EH (cell line): Measurements from ENCODE around the gene SNX10.
"Not testable (repeated sequence)": the region's sequence is repeated elsewhere in the genome, so short reads cannot be mapped to it uniquely, and the experiment has no call there.

Source experiments
- DNase-seq: peaks from one replicate; pipeline ENCODE4 v3.0.0-alpha.2; 2015; ENCODE audit warnings: low read depth

Gene SNX10, protein sequence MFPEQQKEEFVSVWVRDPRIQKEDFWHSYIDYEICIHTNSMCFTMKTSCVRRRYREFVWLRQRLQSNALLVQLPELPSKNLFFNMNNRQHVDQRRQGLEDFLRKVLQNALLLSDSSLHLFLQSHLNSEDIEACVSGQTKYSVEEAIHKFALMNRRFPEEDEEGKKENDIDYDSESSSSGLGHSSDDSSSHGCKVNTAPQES

DNA sequence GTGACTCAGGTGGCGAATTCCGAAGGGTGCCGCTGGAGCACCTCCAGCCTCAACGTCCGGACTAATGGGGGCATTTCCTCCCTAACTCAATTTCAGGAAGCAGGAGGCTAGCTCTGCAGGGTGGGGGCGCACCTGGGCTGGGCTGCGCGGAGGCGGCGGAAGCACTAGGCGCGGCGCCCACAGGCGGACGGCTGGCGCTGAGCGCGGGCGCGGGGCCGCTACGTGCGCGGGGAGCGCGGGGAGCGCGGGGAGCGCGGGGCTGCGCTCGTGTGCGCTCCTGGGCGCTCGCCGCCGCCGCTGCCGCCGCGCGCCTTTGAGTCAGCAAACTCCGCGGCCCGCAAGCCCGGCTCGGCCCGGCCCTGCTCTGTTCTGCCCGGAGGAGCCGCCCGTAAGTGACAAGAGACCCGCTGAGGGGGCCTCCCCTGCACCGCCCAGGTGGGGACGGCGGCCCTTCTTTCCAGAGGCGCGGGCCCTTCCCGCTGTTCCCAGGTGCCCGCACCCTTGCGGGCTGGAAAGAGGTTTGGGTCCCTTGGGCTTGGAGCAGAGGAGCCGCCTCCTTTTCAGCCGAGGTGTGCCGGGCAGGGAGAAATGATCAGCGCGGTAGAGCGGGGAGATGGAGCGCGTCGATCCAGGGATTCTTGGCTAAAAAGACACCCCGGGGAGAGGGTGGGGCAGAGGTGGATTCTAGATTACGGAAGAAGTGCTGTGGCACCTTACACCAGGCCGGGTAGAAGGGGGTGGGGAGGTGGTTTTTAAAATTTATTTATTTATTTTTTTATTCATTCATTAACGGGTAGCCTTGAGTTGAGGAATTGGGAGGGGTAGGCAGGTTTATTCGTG lies at the start of gene SNX10:
Gene SNX10 (plus strand): TSS at position 164 of the 840 bp plus-strand sequence. CDS start 54,581 bp downstream, outside the sequence.
- DNase-seq = no peak

DNA sequence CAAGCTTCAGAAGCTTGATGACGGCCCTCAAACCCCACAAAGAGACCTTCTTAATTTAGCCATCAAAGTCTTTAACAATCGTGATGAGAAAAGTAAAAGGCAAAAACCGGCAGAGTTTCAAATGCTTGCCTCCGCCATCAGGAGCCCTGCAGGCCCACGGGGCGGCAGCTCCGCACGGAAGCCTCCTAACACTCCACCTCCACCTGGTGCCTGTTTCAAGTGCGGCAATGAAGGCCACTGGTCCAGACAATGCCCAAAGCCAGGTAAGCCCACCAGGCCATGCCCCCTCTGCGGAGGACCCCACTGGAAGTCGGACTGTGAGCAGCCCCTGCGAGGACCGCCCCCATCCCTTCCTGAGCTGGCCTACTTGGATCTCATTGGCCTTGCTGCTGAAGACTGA lies 46.5 kb upstream of the SNX10 start:
- DNase-seq = no peak

DNA sequence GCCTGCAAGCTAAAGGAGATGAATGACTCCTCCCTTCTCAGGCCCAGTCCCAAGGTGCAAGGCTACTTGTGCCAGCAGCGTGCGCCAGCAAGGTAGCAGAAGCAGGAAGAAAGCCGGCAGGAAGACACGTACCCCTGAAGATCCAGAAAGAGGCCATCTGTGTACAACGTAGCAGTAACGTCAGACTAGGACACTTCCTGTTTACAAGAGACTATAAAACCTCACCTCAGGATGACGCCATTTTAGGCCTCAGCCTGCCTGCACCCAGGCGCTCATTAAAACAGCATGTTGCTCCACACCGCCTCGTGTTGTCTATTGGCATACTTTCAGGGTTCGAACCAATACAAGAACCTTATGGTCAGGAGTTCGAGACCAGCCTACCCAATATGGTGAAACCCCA lies 41.4 kb upstream of the SNX10 start:
- DNase-seq = no peak

DNA sequence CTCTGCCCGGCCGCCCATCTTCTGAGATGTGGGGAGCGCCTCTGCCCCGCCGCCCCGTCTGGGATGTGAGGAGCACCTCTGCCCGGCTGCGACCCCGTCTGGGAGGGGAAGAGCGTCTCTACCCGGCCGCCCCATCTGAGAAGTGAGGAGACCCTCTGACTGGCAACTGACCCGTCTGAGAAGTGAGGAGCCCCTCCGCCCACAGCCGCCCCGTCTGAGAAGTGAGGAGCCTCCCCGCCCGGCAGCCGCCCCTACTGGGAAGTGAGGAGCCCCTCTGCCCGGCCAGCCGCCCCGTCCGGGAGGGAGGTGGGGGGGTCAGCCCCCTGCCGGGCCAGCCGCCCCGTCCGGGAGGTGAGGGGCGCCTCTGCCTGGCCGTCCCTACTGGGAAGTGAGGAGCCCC lies 29.8 kb upstream of the SNX10 start:
- not testable (repeated sequence) for DNase-seq

DNA sequence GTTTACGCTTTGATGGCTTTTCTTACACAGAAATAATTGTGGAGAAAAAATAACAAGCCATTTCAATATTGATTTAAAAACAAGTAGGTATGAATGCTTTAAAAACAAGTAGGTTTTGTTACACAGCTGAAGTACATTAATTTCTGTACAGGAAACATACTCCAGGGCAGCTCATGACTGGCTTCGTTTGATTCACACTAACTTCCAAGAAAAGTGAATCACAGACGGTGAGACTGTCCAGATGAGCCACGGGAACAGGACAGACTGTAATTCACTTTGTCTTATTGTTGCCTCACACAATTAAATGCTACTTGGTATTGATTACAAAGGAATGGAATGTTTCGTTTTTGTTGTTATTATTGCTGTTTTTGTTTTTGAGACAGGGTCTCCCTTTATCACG lies 26.6 kb upstream of the SNX10 start:
- no peak for DNase-seq

DNA sequence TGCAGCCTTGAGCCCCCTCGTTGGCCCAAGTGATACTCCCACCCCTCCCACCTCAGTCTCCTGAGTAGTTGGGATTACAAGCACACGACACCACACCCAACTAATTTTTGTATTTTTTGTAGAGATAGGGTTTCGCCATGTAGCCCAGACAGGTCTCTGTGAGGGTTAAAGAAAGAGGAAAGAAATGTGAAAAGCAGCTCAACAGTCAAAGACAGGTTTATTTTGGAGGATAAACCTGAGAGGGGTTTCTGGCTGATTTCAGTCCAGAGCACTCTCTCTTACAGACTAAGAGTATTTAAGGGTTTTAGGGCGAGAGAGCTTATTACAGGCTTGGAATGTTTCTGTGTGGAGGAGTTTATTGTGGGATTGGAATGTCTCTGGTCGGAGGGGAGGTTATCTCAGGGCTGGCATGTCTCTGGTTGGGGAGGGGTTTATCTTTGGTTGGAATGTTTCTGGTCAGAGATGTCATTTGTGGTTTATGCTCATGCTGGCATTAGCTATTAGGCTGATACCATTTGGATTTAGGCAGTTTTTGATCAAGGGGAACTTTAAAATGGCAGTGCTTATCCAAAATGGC lies 26.1 kb upstream of the SNX10 start:
- peak; percentile 10 for DNase-seq

DNA sequence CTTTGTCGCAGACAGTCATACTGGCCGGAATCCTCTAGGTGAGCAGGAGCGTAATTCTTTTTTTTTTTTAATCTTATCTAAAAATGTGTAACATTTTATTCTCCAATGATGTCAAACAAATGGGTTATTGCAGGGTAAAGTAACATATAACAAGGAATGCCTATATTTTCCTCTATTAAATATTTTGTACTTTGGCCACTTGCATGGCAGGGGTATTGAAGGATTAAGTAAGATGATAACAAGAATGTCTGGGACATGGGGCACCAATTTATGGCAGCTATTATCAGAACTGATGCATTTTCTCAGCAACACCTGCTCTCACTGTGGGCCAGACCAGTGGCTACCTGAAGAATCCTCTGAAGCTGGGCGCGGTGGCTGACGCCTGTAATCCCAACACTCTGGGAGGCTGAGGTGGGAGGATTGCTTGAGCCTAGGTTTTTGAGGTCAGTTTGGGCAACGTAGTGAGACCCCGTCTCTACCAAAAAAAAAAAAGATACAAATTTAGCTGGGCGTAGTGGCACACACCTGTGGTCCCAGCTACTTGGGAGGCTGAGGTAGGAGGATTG lies 24.0 kb upstream of the SNX10 start:
- DNase-seq = no peak

DNA sequence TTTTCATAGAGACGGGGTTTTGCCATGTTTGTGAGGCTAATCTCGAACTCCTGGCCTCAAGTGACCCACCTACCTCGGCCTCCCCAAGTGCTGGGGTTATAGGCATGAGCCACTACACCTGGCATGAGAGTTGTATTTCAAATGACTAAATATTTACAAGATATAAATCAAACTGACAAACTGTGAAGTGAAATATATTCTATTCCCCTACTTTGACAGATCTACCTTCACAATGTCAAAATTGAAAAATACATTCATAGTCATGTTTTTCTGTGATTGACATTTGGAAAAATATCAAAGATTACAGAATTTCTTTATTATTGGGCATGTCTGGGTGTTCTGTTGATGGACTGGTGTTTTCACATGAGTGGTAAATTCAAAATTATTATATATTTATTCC lies 16.4 kb upstream of the SNX10 start:
- no peak for DNase-seq

DNA sequence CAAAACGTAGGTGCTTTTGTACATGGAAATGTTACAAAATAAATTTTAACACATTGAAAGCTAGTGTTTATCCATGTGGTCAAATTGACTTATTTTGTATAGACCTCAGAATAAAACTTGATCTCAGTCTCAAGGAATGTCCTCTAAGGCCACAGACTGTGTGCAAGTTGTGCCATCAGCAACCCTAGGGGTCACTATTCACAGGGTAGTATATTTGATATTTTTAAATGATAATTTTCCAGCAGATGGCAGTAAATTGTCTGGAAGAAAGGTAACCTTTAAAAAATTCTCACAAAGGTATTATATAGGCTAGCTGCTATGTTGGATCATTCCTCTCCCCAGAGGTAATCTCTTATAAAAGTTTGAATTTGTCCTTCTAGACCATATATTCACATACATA lies 12.9 kb upstream of the SNX10 start:
- peak; percentile 9 for DNase-seq

DNA sequence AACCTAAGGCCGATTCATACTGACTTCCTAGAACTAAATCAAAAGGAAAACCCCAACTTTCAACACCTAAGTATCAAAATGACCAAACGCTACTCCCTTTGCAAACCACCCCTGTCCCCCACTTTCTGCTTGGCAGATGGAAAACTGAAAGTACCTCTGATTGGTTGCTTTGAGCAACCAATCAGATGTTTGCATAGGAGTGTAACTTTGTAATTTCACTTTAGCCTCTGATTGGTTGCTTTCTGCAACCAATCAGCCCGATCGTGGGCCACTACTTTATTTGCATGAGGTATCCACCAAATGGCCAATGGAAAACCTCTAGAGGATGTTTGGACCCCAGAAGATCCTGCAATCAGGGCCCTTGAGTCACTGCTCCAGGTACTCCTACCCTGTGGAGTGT lies 12.3 kb upstream of the SNX10 start:
- DNase-seq = peak; percentile 31

DNA sequence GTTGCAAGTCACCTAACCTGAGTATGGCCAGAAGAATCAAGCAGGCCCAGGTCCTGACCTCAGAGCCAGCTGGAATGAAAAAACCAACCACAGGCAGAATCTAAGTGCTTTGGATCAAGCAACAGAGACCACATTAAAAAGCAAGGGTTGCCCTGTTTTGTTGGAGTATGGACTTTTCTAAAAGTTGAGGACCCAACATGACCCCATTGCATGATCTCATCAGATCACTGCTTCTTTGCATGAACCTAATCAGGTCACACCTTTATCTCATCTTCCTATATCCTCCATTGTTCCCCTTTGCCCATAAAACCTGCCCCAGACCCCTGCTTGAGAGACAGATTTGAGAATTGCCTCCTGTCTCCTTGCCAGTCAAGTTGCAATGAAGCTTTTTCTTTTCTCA lies 11.6 kb upstream of the SNX10 start:
- DNase-seq = no peak

DNA sequence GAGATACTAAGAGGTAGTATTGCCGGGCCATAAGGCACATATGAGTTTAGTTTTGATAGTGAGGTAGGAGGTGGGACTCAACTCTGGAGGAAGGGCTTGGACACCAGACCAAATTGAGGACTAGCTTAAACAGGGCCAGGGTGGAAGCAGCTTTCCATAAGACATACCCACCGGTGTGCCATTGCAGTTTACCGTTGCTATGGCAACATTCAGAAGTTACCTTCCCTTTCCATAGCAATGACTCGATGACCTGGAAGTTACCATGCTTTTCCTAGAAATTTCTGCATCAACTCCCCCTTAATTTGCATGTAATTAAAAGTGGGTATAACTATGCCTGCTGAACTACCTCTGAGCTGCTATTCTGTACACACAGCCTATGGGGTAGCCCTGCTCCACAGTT lies 10.9 kb upstream of the SNX10 start:
- no peak for DNase-seq

DNA sequence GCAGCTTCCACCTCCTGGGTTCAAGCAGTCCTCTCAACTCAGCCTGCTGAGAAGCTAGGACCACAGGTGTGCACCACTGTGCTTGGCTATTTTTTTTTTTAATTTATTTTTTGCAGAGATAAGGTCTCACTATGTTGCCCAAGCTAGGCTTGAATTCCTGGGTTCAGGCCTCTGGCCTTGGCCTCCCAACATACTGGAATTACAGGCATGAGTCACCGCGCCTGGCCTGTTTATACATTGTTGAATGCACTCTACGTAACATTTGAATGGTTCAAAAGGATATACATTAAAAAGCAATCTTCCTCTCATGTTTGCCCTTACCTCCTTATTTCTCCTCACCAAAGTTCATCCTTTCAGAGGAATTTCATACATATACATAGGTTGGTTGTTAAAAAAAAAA lies 7.2 kb upstream of the SNX10 start:
- DNase-seq = no peak

DNA sequence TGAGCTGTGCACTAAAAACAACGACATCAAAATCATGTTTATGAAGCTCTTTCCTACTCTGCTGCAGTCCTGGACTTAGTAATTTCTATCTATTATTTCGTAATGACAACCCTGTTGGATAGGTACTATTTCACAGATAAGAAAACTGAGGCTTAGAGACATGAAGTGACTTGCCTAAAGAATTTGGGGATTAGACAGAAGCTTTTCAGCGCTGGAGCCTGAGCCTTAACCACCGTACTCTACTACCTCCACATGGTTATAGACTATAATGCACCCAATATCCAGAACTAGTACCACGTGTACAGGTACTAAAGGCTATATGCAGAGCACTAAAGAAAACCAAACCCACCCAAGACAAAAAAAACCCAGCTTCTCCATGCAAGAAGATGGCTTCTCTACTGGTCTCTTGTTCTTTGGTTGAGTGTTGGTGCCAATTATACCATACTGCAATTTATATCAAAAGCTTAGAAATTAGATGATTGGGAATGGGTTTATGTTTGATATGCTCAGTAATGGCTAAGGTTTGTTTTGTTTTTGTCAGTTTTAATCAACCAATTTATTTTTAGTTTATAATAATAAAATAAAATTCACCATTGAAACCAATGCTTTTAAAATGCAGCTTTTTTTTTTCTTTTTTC lies 6.5 kb upstream of the SNX10 start:
- DNase-seq = peak; percentile 15

DNA sequence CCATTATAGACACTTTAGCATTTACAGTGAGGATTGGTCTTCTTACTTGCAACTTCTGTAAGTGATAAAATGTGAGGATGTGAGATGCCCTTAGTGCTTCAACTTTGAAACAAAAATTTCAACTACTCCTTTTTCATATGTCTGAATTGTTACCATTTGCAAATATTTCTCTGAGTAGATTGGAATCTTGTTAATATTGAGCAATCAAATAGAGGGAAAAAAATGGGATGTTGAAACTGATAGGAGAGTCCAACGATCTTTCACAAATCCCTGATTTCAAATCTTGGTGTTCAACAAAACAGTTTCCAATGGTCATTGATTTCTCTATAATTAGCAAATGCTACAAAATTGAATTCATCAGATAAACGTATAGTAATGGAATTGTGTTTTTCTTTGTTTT lies 5.5 kb upstream of the SNX10 start:
- DNase-seq = no peak

DNA sequence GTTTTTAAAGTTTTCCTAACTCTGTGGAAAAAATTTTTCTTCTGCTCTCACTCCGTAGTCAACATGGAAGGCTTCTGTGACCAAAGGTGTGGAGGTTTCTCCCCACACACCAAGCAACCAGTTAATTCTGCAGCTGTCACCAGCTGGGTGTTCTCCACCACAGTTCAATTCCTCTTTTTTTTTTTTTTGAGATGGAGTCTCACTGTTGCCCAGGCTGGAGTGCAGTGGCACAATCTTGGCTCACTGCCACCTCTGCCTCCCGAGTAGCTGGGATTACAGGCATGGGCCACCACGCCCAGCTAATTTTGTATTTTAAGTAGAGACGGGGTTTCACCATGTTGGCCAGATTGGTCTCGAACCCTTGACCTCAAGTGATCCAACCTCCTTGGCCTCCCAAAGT lies 3.5 kb upstream of the SNX10 start:
- DNase-seq = not testable (repeated sequence)

DNA sequence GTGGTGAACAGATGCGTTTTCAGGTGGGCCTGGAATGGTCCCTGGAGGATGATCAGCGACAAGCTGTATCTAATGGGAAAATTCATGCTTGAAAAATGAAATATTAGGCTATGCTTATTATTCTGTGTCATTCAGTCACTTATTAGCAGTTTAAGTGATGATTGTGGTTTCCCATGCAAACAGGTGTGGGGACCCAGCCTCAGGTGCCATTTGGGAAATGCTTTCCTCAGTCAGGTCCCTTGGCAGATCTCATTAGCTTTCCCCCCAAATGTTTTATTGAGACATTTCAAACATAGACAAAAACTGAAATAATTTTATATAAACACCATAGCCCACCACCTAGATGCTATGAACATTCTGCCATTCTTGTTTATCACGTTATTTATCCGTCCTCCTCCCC lies 411 bp upstream of the SNX10 start:
- no peak for DNase-seq

DNA sequence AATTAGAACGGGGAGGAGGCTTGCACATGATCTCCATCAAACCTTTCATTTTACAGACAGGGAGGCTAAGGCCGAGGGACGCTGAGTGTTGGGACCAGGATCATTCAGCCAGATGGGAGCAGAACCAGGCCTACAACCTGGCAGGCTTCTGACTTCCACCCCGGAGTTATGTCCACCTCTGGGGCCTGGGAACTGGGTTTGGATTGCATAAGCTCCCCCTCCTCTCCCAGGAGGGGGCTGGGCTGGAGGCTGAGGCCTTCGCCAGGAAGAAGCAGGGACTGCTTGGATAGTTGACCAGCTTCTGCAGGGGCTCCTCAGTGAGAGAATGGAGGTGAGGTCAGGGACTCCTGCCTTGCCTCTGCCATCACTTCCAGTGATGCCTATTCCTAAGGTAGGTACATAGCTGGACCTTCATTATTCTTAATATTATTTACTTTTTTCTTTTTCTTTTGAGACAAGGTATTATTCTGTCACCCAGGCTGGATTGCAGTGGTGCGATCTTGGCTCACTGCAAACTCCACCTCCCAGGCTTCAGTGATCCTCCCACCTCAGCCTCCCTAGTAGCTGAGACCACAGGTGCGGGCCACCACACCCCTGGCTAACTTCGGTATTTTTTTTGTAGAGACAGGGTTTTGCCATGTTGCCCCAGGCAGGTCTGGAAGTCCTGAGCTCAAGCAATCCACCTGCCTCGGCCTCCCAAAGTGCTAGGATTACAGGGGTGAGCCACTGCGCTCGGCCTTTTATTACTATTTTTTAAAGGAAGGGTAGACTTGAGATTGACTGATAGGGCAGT lies 1.3 kb downstream of the SNX10 start:
- no peak for DNase-seq

DNA sequence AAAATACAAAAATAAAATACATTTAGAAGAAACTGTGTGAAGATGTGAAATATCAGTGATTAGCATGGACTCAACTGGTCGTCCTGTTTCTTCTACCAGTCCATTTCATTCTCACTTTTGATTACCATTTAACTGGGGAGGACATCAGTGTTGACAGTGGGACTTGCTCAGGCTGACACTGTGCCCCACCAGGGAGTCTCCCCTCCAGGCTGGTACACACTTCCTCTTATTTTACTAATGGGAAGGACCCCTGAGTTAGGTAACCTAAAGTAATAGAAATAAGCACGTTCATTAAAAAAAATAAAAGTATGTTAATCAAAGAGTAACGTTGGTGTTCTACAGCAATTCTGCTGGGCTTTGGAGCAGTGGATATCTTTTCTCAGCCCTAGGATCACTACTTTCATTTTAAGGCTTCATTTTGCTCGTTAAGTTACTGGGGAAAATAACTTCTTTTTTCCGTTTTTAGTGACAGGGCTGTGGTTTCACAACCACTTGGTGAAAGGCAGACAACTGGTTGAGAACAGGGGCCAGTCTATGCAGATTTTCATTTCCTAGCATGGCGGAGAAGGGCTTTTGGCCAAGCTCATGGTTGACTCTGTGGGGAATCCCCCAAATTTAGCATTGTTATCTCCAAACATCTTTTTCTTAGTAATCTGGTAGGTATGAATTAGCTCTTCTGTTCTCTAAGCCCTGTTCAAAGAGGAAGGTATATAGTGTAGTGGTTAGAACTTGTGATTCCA lies 2.1 kb downstream of the SNX10 start:
- DNase-seq = no peak

DNA sequence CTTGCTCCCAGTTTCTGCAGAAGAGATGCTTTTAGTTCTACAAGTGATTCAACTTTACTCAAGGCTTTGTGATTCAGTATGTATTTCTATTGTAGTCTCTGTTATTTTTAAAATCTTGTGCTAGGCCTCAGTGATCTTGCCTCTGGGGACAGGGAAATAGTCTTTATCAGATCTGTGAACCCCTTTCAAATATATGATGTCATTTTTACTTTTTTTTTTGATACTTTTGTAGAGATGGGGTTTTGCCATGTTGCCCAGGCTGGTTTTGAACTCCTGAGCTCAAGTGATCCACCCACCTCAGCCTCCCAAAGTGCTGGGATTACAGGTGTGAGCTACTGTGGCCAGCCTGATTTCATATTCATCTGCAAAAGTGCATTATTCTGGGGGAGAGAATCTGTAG lies 3.4 kb downstream of the SNX10 start:
- DNase-seq = no peak

DNA sequence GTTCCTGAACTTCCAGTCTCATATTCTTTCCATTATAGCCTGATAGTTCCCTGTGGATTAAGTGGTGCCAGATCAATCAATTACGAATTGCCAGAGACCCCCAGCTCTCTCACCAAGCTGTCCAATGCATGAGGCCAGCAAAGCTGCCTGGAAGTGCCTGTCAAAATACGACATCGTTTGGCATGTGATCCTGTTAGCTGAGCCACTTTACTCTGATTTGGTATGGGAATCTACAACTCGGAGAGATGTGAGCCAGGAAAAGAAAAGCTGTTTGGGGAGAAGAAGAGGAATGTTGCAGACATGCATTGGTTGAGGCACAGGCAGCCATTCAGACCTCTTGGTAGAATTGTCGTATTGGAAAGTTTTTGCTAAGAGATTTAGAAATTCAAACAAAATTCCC lies 3.9 kb downstream of the SNX10 start:
- DNase-seq = no peak
